RWPE2 (cell line): Measurements from ENCODE around the gene DOCK8.

Experiments
- ATAC-seq: fragments of 200-7000 bp; cut with Tn5 transposase; 3 replicates; pipeline ENCODE4 v1.9.1; 2021; ENCODE audit warnings: low read depth
- DNase-seq: peaks from one replicate; pipeline ENCODE4 v3.0.0-alpha.2; 2020; ENCODE audit warnings: low spot score
- H3K27ac ChIP-seq: fragments of 450-650 bp; 2 replicates; pipeline ENCODE4 v1.5.1; 2017; ENCODE audit warnings: mild to moderate bottlenecking; ENCODE audit not compliant: poor library complexity, severe bottlenecking
- H3K27me3 ChIP-seq: fragments of 250-450 bp; sonication (Bioruptor Pico); 2 replicates; pipeline ENCODE4 v1.5.1; 2021; ENCODE audit warnings: mild to moderate bottlenecking, moderate library complexity; ENCODE audit not compliant: insufficient read depth, poor library complexity, severe bottlenecking
- H3K36me3 ChIP-seq: fragments of 250-450 bp; sonication (Bioruptor Pico); 2 replicates; pipeline ENCODE4 v1.5.1; 2020; ENCODE audit warnings: low read depth, mild to moderate bottlenecking, moderate library complexity
- H3K4me1 ChIP-seq: fragments of 250-450 bp; sonication (Bioruptor Pico); 2 replicates; pipeline ENCODE4 v1.5.1; 2021; ENCODE audit warnings: mild to moderate bottlenecking, moderate library complexity; ENCODE audit not compliant: insufficient read depth, poor library complexity, severe bottlenecking
- H3K4me3 ChIP-seq: fragments of 250-450 bp; sonication (Bioruptor Pico); 2 replicates; pipeline ENCODE4 v1.5.1; 2021; ENCODE audit warnings: mild to moderate bottlenecking, moderate library complexity; ENCODE audit not compliant: severe bottlenecking
- H3K9me3 ChIP-seq: fragments of 250-450 bp; sonication (Bioruptor Pico); 2 replicates; pipeline ENCODE4 v1.5.1; 2021; ENCODE audit warnings: mild to moderate bottlenecking, moderate library complexity; ENCODE audit not compliant: severe bottlenecking
- CTCF ChIP-seq: fragments of 450-650 bp; IDR thresholded peaks from one replicate; pipeline ENCODE4 v1.5.1; 2017; ENCODE audit warnings: mild to moderate bottlenecking, moderate library complexity; ENCODE audit not compliant: poor library complexity, severe bottlenecking

The DOCK8 gene

GRCh38 chr9:351916-352315 is 137.3 kb downstream of the DOCK8 start:
- no peak for ATAC-seq

GRCh38 chr9:353077-353476 is 138.4 kb downstream of the DOCK8 start:
- no peak for TF ChIP-seq CTCF
- ATAC-seq, result no peak

More at GRCh38 chr9:351916-352315, 137.3 kb downstream of the DOCK8 start:
- no peak overlapping the region for H3K27ac ChIP-seq
- H3K4me3 ChIP-seq, result no peak overlapping the region
- DNase-seq, result no peak
- H3K36me3 ChIP-seq, result no peaks in the 10 kb centered on the region
- H3K9me3 ChIP-seq, result no peaks in the 10 kb centered on the region
- H3K27me3 ChIP-seq, result peaks cover 5% of the 10 kb centered on the region
- no peaks in the 10 kb centered on the region for H3K4me1 ChIP-seq
- TF ChIP-seq CTCF, result no peak

GRCh38 chr9:354453-354852 is 139.8 kb downstream of the DOCK8 start:
- Histone ChIP-seq H3K4me1 (no peaks in the 10 kb centered on the region), H3K27me3 (no peaks in the 10 kb centered on the region), H3K27ac (no peak overlapping the region), H3K9me3 (no peaks in the 10 kb centered on the region), H3K36me3 (no peaks in the 10 kb centered on the region), H3K4me3 (no peak overlapping the region)
- DNase-seq (no peak), ATAC-seq (no peak)
- no peak for TF ChIP-seq CTCF

More at GRCh38 chr9:353077-353476, 138.4 kb downstream of the DOCK8 start:
- no peak for DNase-seq
- no peak overlapping the region for H3K27ac ChIP-seq
- no peaks in the 10 kb centered on the region for H3K9me3 ChIP-seq
- H3K27me3 ChIP-seq, result peaks cover 5% of the 10 kb centered on the region
- no peak overlapping the region for H3K4me3 ChIP-seq
- H3K36me3 ChIP-seq, result no peaks in the 10 kb centered on the region
- no peaks in the 10 kb centered on the region for H3K4me1 ChIP-seq

GRCh38 chr9:357560-357959 is 142.9 kb downstream of the DOCK8 start:
- Histone ChIP-seq H3K27ac (no peak overlapping the region), H3K9me3 (no peaks in the 10 kb centered on the region), H3K4me1 (no peaks in the 10 kb centered on the region), H3K36me3 (no peaks in the 10 kb centered on the region), H3K4me3 (no peak overlapping the region), H3K27me3 (no peaks in the 10 kb centered on the region)
- DNase-seq (no peak), ATAC-seq (no peak)
- TF ChIP-seq CTCF, result no peak

GRCh38 chr9:362561-363273 is 148.1 kb downstream of the DOCK8 start:
- no peak for TF ChIP-seq CTCF
- H3K36me3 ChIP-seq, result no peaks in the 10 kb centered on the region
- no peak overlapping the region for H3K27ac ChIP-seq
- DNase-seq (no peak), ATAC-seq (no peak)
- no peaks in the 10 kb centered on the region for H3K27me3 ChIP-seq
- H3K4me1 ChIP-seq, result no peaks in the 10 kb centered on the region
- H3K9me3 ChIP-seq, result no peaks in the 10 kb centered on the region
- no peak overlapping the region for H3K4me3 ChIP-seq
